Sigmoid colon (tissue), 7 donors: ENCODE results near the gene GRK1. TPM values are rescaled to one million over a fixed set of nuclear protein-coding genes. Genes with fewer than 3 reads are reported as not detected.

Source experiments
- DNase-seq: peaks from one replicate; pipeline ENCODE4 v3.0.0-alpha.2; 2019
- H3K27ac ChIP-seq, 4 donors: fragments of 200-600 bp; sonication (generic); one replicate each; pipeline ENCODE4 v1.5.1; 2016 to 2019; ENCODE audit warnings: mild to moderate bottlenecking in 1 of 4
- H3K27me3 ChIP-seq, 3 donors: fragments of 200-600 bp; sonication (generic); one replicate each; pipeline ENCODE4 v1.5.1; 2019; ENCODE audit warnings: mild to moderate bottlenecking in 1 of 3
- H3K36me3 ChIP-seq, 4 donors: fragments of 200-600 bp; sonication (generic); one replicate each; pipeline ENCODE4 v1.5.1; 2016 to 2019
- H3K4me1 ChIP-seq, 4 donors: fragments of 200-600 bp; sonication (generic); one replicate each; pipeline ENCODE4 v1.5.1; 2017 to 2019
- H3K4me3 ChIP-seq, 4 donors: fragments of 200-600 bp; sonication (generic); one replicate each; pipeline ENCODE4 v1.5.1; 2017 to 2019; ENCODE audit warnings: mild to moderate bottlenecking in 2 of 4, moderate library complexity in 1 of 4
- H3K9me3 ChIP-seq, 4 donors: fragments of 200-600 bp in 3 of 4; sonication (generic) in 3 of 4; one replicate each; pipeline versions ENCODE4 v1.5.1 to v1.6.1; 2013 to 2019
- EP300 ChIP-seq, 4 donors: sonication (generic); formaldehyde crosslinking; IDR thresholded peaks; one replicate each; pipeline ENCODE4 v1.6.1; 2017; ENCODE audit warnings: antibody characterized with exemption in 4 of 4
- POLR2A ChIP-seq, 2 donors: fragments of 450-650 bp; IDR thresholded peaks; one replicate each; pipeline ENCODE4 v1.6.1; 2016; ENCODE audit warnings: antibody characterized with exemption in 2 of 2, mild to moderate bottlenecking in 2 of 2, moderate library complexity in 2 of 2
- POLR2AphosphoS5 ChIP-seq, 4 donors: sonication (generic); formaldehyde crosslinking; IDR thresholded peaks; one replicate each; pipeline ENCODE4 v1.6.1; 2017; ENCODE audit warnings: antibody characterized with exemption in 4 of 4
- WGBS, 2 donors: extraction: QIAGEN DNeasy Blood & Tissue Kit; methylation state at CpG; one replicate each; pipeline ENCODE4 v1.1.7; 2013; 5-methylcytosine and 5-hydroxymethylcytosine counted together
- intact Hi-C: fragments of 100-400 bp; cut with DNase I; formaldehyde crosslinking; loops from one replicate; pipeline ENCODE4 v1.15.1; 2023
- polyA plus RNA-seq, 3 donors: library from polyadenylated mRNA; stranded (reverse); fragments of 200-250 nt; gene quantifications; one replicate each; pipeline ENCODE4 v1.2.3, GENCODE V29; 2013
- total RNA-seq, 4 donors: library from RNA; depleted of rRNA; stranded (reverse); fragments of >200 nt; gene quantifications; one replicate each; pipeline ENCODE4 v1.1.0, GENCODE V29; 2016
- TF ChIP-seq, protein P1 (sequence below), 4 experiments: fragments of 450-650 bp in 3 of 4; fragments of 200-600 bp in 1 of 4; IDR thresholded peaks; one replicate each; pipeline ENCODE4 v1.5.1; 2016 to 2019; ENCODE audit warnings: antibody characterized with exemption in 4 of 4, mild to moderate bottlenecking in 3 of 4, moderate library complexity in 2 of 4
- donor health status: healthy with polysubstance abuse.
- donor health status: Bipolar disorder and iron deficiency.
- donor health status: healthy.

The GRK1 gene
- total and polyA plus RNA-seq, 7 donors = 0.10 to 0.28 TPM; not detected in 5

- DNase-seq = peak; percentile 63
- intact Hi-C loops = no loop called here
- no peak for TF ChIP-seq POLR2A (IDR thresholded peaks at IDR 0.05)
- TF ChIP-seq, protein P1, sequence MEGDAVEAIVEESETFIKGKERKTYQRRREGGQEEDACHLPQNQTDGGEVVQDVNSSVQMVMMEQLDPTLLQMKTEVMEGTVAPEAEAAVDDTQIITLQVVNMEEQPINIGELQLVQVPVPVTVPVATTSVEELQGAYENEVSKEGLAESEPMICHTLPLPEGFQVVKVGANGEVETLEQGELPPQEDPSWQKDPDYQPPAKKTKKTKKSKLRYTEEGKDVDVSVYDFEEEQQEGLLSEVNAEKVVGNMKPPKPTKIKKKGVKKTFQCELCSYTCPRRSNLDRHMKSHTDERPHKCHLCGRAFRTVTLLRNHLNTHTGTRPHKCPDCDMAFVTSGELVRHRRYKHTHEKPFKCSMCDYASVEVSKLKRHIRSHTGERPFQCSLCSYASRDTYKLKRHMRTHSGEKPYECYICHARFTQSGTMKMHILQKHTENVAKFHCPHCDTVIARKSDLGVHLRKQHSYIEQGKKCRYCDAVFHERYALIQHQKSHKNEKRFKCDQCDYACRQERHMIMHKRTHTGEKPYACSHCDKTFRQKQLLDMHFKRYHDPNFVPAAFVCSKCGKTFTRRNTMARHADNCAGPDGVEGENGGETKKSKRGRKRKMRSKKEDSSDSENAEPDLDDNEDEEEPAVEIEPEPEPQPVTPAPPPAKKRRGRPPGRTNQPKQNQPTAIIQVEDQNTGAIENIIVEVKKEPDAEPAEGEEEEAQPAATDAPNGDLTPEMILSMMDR (IDR thresholded peaks at IDR 0.05) = no peak
- TF ChIP-seq POLR2AphosphoS5 (IDR thresholded peaks at IDR 0.05) = no peak
- no peak for TF ChIP-seq EP300 (IDR thresholded peaks at IDR 0.05)
- Histone ChIP-seq H3K4me3 (no peak overlapping the region), H3K27ac (no peak overlapping the region), H3K27me3 (peaks cover 0 to 11% (median 5%) of the 10 kb centered on the region in 3 donors), H3K36me3 (no peaks in the 10 kb centered on the region), H3K9me3 (no peaks in the 10 kb centered on the region), H3K4me1 (no peaks in the 10 kb centered on the region)
- 86 to 88% methylated on average over 30 of the region's 30 CpGs for WGBS, 2 donors
Measured at GRCh38 chr13:113766035-113766800, 99.2 kb downstream of the GRK1 start.

GRCh38 chr13:113767366-113767765 is 100.3 kb downstream of the GRK1 start:
- intact Hi-C loops = no loop called here
- no peaks in the 10 kb centered on the region for H3K36me3 ChIP-seq
- no peaks in the 10 kb centered on the region for H3K4me1 ChIP-seq
- no peak overlapping the region for H3K4me3 ChIP-seq
- H3K9me3 ChIP-seq = no peaks in the 10 kb centered on the region
- no peak for DNase-seq
- no peak overlapping the region for H3K27ac ChIP-seq
- peaks cover 0 to 5% (median 0%) of the 10 kb centered on the region in 3 donors for H3K27me3 ChIP-seq
- TF ChIP-seq POLR2AphosphoS5 (IDR thresholded peaks at IDR 0.05) (no peak), EP300 (IDR thresholded peaks at IDR 0.05) (no peak), POLR2A (IDR thresholded peaks at IDR 0.05) (no peak)
- TF ChIP-seq, protein P1 (IDR thresholded peaks at IDR 0.05) = no peak
- WGBS, 2 donors = 82 to 84% methylated on average over 2 of the region's 2 CpGs

GRCh38 chr13:113768018-113768905 is 101.2 kb downstream of the GRK1 start:
- H3K27ac ChIP-seq = no peak overlapping the region
- 94% methylated on average over 28 of the region's 28 CpGs for WGBS, 2 donors
- no peaks in the 10 kb centered on the region for H3K27me3 ChIP-seq
- intact Hi-C loops = no loop called here
- peak; percentile 62 for DNase-seq
- H3K9me3 ChIP-seq = no peaks in the 10 kb centered on the region
- H3K4me3 ChIP-seq = no peak overlapping the region
- no peaks in the 10 kb centered on the region for H3K36me3 ChIP-seq
- TF ChIP-seq, protein P1 (IDR thresholded peaks at IDR 0.05) = no peak
- no peaks in the 10 kb centered on the region for H3K4me1 ChIP-seq

GRCh38 chr13:113769106-113769505 is 102.1 kb downstream of the GRK1 start:
- no peak overlapping the region for H3K4me3 ChIP-seq
- 78 to 84% methylated on average over 5 of the region's 5 CpGs for WGBS, 2 donors
- no peaks in the 10 kb centered on the region for H3K9me3 ChIP-seq
- intact Hi-C loops = no loop called here
- DNase-seq = peak; percentile 32
- no peaks in the 10 kb centered on the region for H3K27me3 ChIP-seq
- TF ChIP-seq POLR2A (IDR thresholded peaks at IDR 0.05) = no peak
- no peak for TF ChIP-seq POLR2AphosphoS5 (IDR thresholded peaks at IDR 0.05)
- TF ChIP-seq, protein P1 (IDR thresholded peaks at IDR 0.05) = no peak
- TF ChIP-seq EP300 (IDR thresholded peaks at IDR 0.05) = no peak
- H3K36me3 ChIP-seq = no peaks in the 10 kb centered on the region
- H3K4me1 ChIP-seq = no peaks in the 10 kb centered on the region
- H3K27ac ChIP-seq = no peak overlapping the region
